Measurements from ENCODE around the gene NUDT22. TPM values are rescaled to one million over a fixed set of nuclear protein-coding genes. Genes with fewer than 3 reads are reported as not detected.

Gene NUDT22
- total RNA-seq, 2 donors from 2014 or later, result 77.4 to 98.4 TPM

GRCh38 chr11:64248578-64248977, 22.5 kb downstream of the NUDT22 start:
- H3K36me3 Mint-ChIP-seq (ENCODE audit: low read depth), result peaks cover 31% of the 10 kb centered on the region
- no peaks in the 10 kb centered on the region for H3K9me3 Mint-ChIP-seq
- peak overlapping the region; percentile 95 for H3K4me3 Mint-ChIP-seq
- H3K4me1 Mint-ChIP-seq, result peaks cover 4% of the 10 kb centered on the region
- no peak overlapping the region for H3K27ac Mint-ChIP-seq
- no peaks in the 10 kb centered on the region for H3K27me3 Mint-ChIP-seq
- no peak for ATAC-seq (replicated peaks)

DNA sequence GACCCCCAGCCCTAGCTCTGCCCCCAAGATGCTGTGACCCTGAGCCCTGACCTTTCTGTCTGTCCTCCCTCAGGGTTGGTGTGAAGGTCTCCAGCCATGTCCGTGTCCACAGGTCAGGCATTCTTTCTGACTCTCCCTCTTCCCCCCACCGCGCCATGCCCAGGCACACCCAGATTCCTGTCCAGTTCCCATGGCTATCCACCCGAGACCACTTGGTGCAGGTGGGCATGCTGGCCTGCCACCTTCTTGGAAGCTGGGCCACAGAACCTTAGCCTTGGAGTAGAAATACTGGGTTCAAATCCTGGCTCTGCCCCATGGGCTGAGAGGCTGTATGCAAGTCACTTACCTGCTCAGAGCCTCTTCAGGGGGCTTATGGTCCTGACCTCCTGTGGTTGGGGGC, 23.0 kb downstream of the NUDT22 start:
- Mint-ChIP-seq H3K27me3 (no peaks in the 10 kb centered on the region), H3K4me3 (peak overlapping the region; percentile 11), H3K4me1 (peaks cover 9% of the 10 kb centered on the region), H3K9me3 (no peaks in the 10 kb centered on the region), H3K36me3 (ENCODE audit: low read depth) (peaks cover 31% of the 10 kb centered on the region), H3K27ac (no peak overlapping the region)
- ATAC-seq (replicated peaks), result no peak

DNA sequence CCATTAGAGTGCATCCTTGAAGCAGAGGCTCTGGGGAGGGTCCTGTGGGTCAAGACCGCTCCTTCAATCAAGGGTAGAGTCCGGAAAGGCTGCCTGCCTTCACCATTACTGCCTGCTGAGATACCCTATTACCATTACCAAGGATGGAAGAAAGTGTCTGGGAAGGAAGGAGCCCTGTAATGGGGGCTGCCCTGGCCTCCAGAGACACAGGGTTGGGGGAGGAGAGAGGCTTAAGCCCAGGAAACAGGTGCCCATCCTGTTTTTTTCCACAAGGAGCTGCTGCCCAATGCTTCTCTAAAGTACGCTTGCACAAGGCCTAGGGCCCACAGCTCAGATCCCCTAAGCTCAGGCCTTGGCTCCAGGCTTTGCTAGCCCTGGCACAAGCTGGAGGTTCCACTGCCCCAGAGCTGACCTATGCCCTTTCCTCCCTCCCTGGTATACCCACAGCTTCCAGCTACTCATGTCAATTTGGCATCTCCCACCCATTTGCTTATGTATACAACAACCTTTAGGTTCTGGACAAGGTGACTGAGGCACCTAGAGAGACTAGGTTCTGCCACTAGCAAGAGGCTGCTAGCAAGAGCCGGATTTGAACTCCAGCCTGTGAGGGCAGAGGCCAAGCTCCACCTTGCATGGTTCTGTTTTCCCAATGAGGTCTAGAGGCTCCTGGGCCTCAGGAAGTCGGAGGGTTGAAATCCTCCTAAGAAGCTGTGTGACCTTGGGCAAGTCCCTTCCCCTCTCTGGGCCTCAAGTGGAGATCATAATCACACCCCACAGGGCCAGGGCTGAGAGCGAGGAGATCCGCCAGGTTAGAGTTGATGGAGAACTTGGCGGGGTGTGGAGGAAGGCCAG, 23.7 kb downstream of the NUDT22 start:
- Mint-ChIP-seq H3K36me3 (ENCODE audit: low read depth) (peaks cover 24% of the 10 kb centered on the region), H3K4me3 (peak overlapping the region; percentile 92), H3K9me3 (no peaks in the 10 kb centered on the region), H3K27me3 (no peaks in the 10 kb centered on the region), H3K27ac (no peak overlapping the region), H3K4me1 (peaks cover 9% of the 10 kb centered on the region)
- no peak for ATAC-seq (replicated peaks)

DNA sequence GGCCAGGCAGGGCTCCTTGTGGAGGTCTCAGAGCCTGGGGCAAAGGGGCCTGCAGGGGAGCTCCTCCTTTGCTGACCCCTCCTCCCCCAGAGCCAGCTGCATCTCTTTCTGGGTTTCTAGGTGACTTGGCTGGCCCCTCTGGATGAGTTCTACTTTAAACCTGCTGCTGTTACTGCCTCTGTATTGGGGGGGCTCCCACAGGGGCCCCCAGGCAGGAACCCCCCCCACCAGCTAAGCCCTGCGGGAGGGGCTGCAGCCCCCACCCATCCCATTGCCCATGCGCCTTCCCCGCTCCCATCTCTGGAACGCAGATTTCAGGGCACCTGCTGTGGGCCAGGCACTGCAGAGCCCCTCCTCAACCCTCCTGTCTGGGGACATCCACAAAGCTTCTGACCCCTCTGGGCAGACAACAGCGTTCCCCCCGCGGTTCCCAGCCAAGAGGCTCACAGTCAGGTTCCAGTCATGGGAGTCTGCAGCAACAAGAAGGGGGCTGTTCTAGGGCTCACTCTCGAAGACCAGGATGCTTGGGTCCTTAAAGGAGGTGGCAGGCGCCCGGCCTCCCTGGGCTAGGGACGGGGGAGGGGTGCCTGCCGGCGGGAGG, 24.4 kb downstream of the NUDT22 start:
- ATAC-seq (replicated peaks), result no peak
- Mint-ChIP-seq H3K9me3 (no peaks in the 10 kb centered on the region), H3K27ac (no peak overlapping the region), H3K27me3 (no peaks in the 10 kb centered on the region), H3K4me3 (peak overlapping the region; percentile 92), H3K4me1 (peaks cover 9% of the 10 kb centered on the region), H3K36me3 (ENCODE audit: low read depth) (peaks cover 17% of the 10 kb centered on the region)

- H3K27ac Mint-ChIP-seq, result peak within 1 kb of the TSS; percentile 85
- H3K27me3 Mint-ChIP-seq, result no peaks in the 10 kb centered on the region
- H3K36me3 Mint-ChIP-seq (ENCODE audit: low read depth), result peaks cover 11% of the 10 kb centered on the region
- H3K9me3 Mint-ChIP-seq, result no peaks in the 10 kb centered on the region
- H3K4me3 Mint-ChIP-seq, result peak within 1 kb of the TSS; percentile 92
- H3K4me1 Mint-ChIP-seq, result peaks cover 9% of the 10 kb centered on the region
- peak; percentile 77 for ATAC-seq (replicated peaks)
Observed at GRCh38 chr11:64251016-64251752, 25.1 kb downstream of the NUDT22 start, which contains the start of gene PLCB3. TSS of gene PLCB3 (plus strand) at chr11:64251530. CDS start at chr11:64251650, 120 bp downstream.

- no peak for ATAC-seq (replicated peaks)
- Mint-ChIP-seq H3K9me3 (no peaks in the 10 kb centered on the region), H3K4me1 (peaks cover 9% of the 10 kb centered on the region), H3K27ac (peak overlapping the region; percentile 85), H3K36me3 (ENCODE audit: low read depth) (peaks cover 10% of the 10 kb centered on the region), H3K27me3 (no peaks in the 10 kb centered on the region), H3K4me3 (peak overlapping the region; percentile 92)
Observed at GRCh38 chr11:64251753-64252002, 25.6 kb downstream of the NUDT22 start.

DNA sequence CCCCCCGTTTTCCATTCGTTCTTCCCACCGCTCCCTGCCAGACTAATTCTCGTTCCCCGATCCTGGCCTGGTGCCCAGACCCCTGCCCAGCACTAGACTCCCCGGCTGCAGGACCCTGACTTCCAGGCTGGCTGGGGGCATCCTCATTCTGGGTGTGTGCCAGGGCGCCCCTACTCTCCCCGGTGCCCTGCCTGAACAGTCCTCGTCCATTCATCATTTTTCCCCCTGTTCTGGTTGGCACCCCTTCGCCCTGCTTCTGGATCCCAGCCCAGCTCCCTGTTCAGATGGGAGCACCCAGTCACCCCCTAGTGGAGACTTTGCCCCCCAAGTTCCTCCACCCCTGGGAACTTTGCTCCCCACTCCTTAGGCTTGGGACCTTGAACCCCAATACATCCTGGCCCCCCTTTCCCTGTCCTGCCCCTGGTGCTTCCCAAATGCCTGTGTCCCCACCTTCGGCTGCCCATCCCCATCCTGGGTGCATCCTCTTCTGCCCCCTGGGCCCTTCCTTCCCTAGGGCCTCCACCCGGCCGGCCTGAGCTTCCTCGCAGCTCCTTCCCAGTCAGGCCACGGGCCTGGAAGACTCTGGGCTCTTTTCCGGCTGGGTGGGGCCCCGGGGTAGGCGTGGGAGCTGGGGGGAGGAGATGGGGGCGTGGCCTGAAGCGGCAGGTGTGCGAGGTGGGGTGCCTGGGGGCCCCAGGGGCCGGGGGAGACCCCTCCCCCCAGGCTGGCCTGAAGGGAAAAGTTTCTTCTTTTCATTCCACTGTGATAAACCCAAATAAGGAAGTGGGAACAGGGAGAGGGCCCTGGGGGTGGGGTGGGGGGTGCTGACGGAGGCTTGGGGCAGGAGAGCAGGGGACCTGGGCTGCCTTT, 26.2 kb downstream of the NUDT22 start:
- Mint-ChIP-seq H3K27me3 (no peaks in the 10 kb centered on the region), H3K27ac (peak overlapping the region; percentile 85)

DNA sequence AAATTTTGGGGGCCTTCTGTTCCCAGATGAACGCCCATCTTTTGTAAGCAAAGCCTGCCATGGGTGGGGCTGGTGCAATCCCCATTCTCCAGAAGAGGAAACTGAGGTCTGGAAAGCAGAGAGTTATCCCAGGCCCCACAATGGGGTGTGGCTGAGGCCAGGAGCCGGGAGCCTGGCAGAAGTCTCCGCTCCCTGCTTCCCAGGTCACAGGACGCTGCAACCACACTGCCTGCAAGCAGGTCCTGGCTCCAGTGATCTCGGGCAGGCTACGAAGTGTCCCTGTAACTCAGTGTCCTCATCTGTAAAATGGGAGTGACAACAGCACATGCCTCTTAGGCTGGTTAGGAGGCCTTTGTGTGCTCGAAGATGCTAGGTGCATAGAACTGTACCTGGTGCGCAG, 27.0 kb downstream of the NUDT22 start:
- no peak for ATAC-seq (replicated peaks)
- Mint-ChIP-seq H3K9me3 (no peaks in the 10 kb centered on the region), H3K27ac (no peak overlapping the region), H3K36me3 (ENCODE audit: low read depth) (peaks cover 12% of the 10 kb centered on the region), H3K4me3 (peak overlapping the region; percentile 92), H3K27me3 (no peaks in the 10 kb centered on the region), H3K4me1 (peaks cover 6% of the 10 kb centered on the region)

More for the DNA sequence above, 26.2 kb downstream of the NUDT22 start:
- ATAC-seq (replicated peaks), result no peak
- no peaks in the 10 kb centered on the region for H3K9me3 Mint-ChIP-seq
- H3K4me3 Mint-ChIP-seq, result peak overlapping the region; percentile 92
- peaks cover 9% of the 10 kb centered on the region for H3K4me1 Mint-ChIP-seq
- H3K36me3 Mint-ChIP-seq (ENCODE audit: low read depth), result peaks cover 6% of the 10 kb centered on the region

- peaks cover 6% of the 10 kb centered on the region for H3K4me1 Mint-ChIP-seq
- ATAC-seq (replicated peaks), result no peak
- peak overlapping the region; percentile 92 for H3K4me3 Mint-ChIP-seq
- no peaks in the 10 kb centered on the region for H3K9me3 Mint-ChIP-seq
- H3K36me3 Mint-ChIP-seq (ENCODE audit: low read depth), result peaks cover 15% of the 10 kb centered on the region
- no peaks in the 10 kb centered on the region for H3K27me3 Mint-ChIP-seq
- H3K27ac Mint-ChIP-seq, result no peak overlapping the region
Observed at GRCh38 chr11:64253481-64253880, 27.4 kb downstream of the NUDT22 start.

GRCh38 chr11:64254326-64254725, 28.3 kb downstream of the NUDT22 start:
- peaks cover 7% of the 10 kb centered on the region for H3K4me1 Mint-ChIP-seq
- peaks cover 18% of the 10 kb centered on the region for H3K36me3 Mint-ChIP-seq (ENCODE audit: low read depth)
- ATAC-seq (replicated peaks), result no peak
- no peak overlapping the region for H3K27ac Mint-ChIP-seq
- H3K27me3 Mint-ChIP-seq, result no peaks in the 10 kb centered on the region
- no peaks in the 10 kb centered on the region for H3K9me3 Mint-ChIP-seq
- no peak overlapping the region for H3K4me3 Mint-ChIP-seq

DNA sequence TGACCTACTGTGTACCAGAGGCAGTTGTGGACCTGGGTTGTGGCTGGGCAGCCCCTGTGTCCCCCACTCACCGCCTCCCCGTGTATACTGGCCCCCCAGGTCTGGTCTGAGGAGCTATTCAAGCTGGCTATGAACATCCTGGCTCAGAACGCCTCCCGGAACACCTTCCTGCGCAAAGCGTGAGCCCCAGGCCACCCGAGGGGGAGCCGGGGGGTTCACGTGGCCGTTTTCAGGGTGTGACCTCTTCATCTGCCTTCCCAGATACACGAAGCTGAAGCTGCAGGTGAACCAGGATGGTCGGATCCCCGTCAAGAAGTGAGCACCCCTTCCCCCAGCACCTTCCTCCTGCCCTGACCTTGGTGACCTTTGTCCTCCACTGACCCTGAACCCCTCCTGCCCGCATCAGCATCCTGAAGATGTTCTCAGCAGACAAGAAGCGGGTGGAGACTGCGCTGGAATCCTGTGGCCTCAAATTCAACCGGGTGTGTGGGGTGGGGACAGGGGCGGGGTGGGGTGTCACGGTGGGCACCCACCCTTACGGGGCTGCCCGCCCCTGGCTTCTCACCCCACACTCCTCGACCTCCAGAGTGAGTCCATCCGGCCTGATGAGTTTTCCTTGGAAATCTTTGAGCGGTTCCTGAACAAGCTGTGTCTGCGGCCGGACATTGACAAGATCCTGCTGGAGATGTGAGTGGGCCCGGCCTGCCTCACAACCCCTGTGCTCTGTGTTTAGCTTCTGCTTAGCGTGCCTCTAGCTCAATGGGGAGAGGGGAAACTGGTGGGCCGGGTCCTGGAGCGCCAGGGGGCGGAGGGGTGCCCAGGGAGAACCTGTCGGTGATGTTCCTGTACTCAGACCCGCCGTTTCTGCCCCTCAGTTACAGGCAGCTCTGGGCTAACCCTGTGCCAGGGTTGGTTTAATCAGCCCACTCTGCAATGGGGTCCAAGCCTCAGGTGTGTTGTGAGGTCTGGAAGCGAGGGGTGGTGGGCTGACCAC, 29.4 kb downstream of the NUDT22 start:
- Mint-ChIP-seq H3K27ac (no peak overlapping the region), H3K4me1 (peaks cover 16% of the 10 kb centered on the region), H3K4me3 (no peak overlapping the region), H3K27me3 (no peaks in the 10 kb centered on the region), H3K9me3 (no peaks in the 10 kb centered on the region), H3K36me3 (ENCODE audit: low read depth) (peaks cover 26% of the 10 kb centered on the region)
- ATAC-seq (replicated peaks), result no peak

- Mint-ChIP-seq H3K4me3 (no peak overlapping the region), H3K4me1 (peaks cover 16% of the 10 kb centered on the region), H3K36me3 (ENCODE audit: low read depth) (peaks cover 26% of the 10 kb centered on the region), H3K27ac (no peak overlapping the region), H3K27me3 (no peaks in the 10 kb centered on the region), H3K9me3 (no peaks in the 10 kb centered on the region)
- no peak for ATAC-seq (replicated peaks)
Observed at GRCh38 chr11:64256300-64256699, 30.2 kb downstream of the NUDT22 start.

- no peak overlapping the region for H3K27ac Mint-ChIP-seq
- H3K9me3 Mint-ChIP-seq, result no peaks in the 10 kb centered on the region
- H3K4me3 Mint-ChIP-seq, result no peak overlapping the region
- no peak for ATAC-seq (replicated peaks)
- peaks cover 41% of the 10 kb centered on the region for H3K36me3 Mint-ChIP-seq (ENCODE audit: low read depth)
- no peaks in the 10 kb centered on the region for H3K27me3 Mint-ChIP-seq
- H3K4me1 Mint-ChIP-seq, result peaks cover 16% of the 10 kb centered on the region
Observed at GRCh38 chr11:64258356-64258755, 32.3 kb downstream of the NUDT22 start.

Data from activated T-helper 17 cell treated with anti-CD3 and anti-CD28 coated beads, Interleukin-2, amount 50 U/mL, for 72 hours (primary cell).